OCI-LY7 (cell line): ENCODE data around the gene CCDC152. TPM values are rescaled to one million over a fixed set of nuclear protein-coding genes. Genes with fewer than 3 reads are reported as not detected.

ENCODE experiments used
- BruUV-seq: library from RNA; stranded (reverse); fragments of 400-500 nt; replicated peaks from 2 replicates; lab custom pipeline; 2021; lab: Mats Ljungman, UMichigan
- CTCF ChIA-PET: fragments of 300-600 bp; sonication (Branson Sonifier 250); formaldehyde crosslinking; loops from one replicate; lab custom pipeline; 2022; ENCODE audit warnings: antibody characterized with exemption; ENCODE audit not compliant: unreplicated experiment; lab: Charles Lee
- POLR2A ChIA-PET: fragments of 300-600 bp; sonication (Branson Sonifier 250); formaldehyde crosslinking; loops from one replicate; lab custom pipeline; 2022; ENCODE audit warnings: antibody characterized with exemption; lab: Charles Lee
- DNase-seq: peaks from one replicate; pipeline ENCODE4 v3.0.0-alpha.2; 2015; ENCODE audit warnings: low spot score
- H2AFZ ChIP-seq: fragments of 200-600 bp; sonication (generic), shearing (Covaris generic); 2 replicates; pipeline ENCODE4 v1.6.1; 2014; ENCODE audit warnings: mild to moderate bottlenecking, antibody characterized with exemption, low read length, moderate library complexity
- H3K27ac ChIP-seq: fragments of 200-600 bp; sonication (generic); 2 replicates; pipeline ENCODE4 v1.5.1; 2014; ENCODE audit warnings: mixed run types, low read depth, mild to moderate bottlenecking, moderate library complexity, low read length, inconsistent platforms; ENCODE audit not compliant: poor library complexity, severe bottlenecking
- H3K36me3 ChIP-seq: fragments of 200-600 bp; sonication (generic); 2 replicates; pipeline ENCODE4 v1.6.1; 2014; ENCODE audit warnings: mild to moderate bottlenecking, antibody characterized with exemption, low read length, moderate library complexity, mixed read lengths; ENCODE audit not compliant: insufficient read depth
- H3K4me1 ChIP-seq: fragments of 200-600 bp; sonication (generic); 2 replicates; pipeline ENCODE4 v1.5.1; 2014; ENCODE audit warnings: mild to moderate bottlenecking, low read length; ENCODE audit not compliant: insufficient read depth, poor library complexity, severe bottlenecking
- H3K4me2 ChIP-seq: fragments of 200-600 bp; sonication (generic); 2 replicates; pipeline ENCODE4 v1.6.1; 2014; ENCODE audit warnings: mild to moderate bottlenecking, low read length
- H3K4me3 ChIP-seq: fragments of 200-600 bp; sonication (generic); 2 replicates; pipeline ENCODE4 v1.5.1; 2014; ENCODE audit warnings: mild to moderate bottlenecking, low read depth, low read length; ENCODE audit not compliant: poor library complexity, severe bottlenecking
- H3K79me2 ChIP-seq: fragments of 200-600 bp; sonication (generic); 2 replicates; pipeline ENCODE4 v1.6.1; 2016; ENCODE audit warnings: low read depth, mild to moderate bottlenecking, low read length, moderate library complexity, mixed read lengths; ENCODE audit not compliant: insufficient read depth
- H3K9me2 ChIP-seq: fragments of 200-600 bp; sonication (generic); 2 replicates; pipeline ENCODE4 v1.6.1; 2016; ENCODE audit warnings: mild to moderate bottlenecking, low read length, mixed read lengths; ENCODE audit not compliant: insufficient read depth
- H3K9me3 ChIP-seq: fragments of 200-600 bp; sonication (generic); 2 replicates; pipeline ENCODE4 v1.6.1; 2014; ENCODE audit warnings: mild to moderate bottlenecking, mixed run types, low read length, mixed read lengths
- H4K20me1 ChIP-seq: fragments of 200-600 bp; sonication (generic); 2 replicates; pipeline ENCODE4 v1.6.1; 2014; ENCODE audit warnings: mild to moderate bottlenecking, antibody characterized with exemption, low read length, moderate library complexity, mixed read lengths; ENCODE audit not compliant: insufficient read depth
- CTCF ChIP-seq: fragments of 200-600 bp; sonication (generic); conservative IDR thresholded peaks from 2 replicates; pipeline ENCODE4 v1.5.1; 2014; ENCODE audit warnings: mild to moderate bottlenecking, antibody characterized with exemption, low read length, moderate library complexity, mixed read lengths
- EZH2phosphoT487 ChIP-seq: fragments of 200-600 bp; sonication (generic); IDR thresholded peaks from 2 replicates; pipeline ENCODE4 v1.6.1; 2018; ENCODE audit warnings: low read depth, borderline replicate concordance, mild to moderate bottlenecking, mixed run types, antibody characterized with exemption, low read length, moderate library complexity, mixed read lengths
- intact Hi-C: fragments of 100-400 bp; cut with micrococcal nuclease; formaldehyde crosslinking; loops from one replicate; pipeline ENCODE4 v1.10.0; 2022; ENCODE audit not compliant: unreplicated experiment
- total RNA-seq, 2 experiments: library from RNA; depleted of rRNA in 1 of 2; stranded (reverse); fragments of >200 nt in 1 of 2; shearing (Covaris generic) in 1 of 2; gene quantifications; 2 replicates each; pipeline ENCODE4 v1.2.3, GENCODE V29; 2014 to 2022

Gene CCDC152
- total RNA-seq, 2 experiments from 2014 or later: not detected

GRCh38 chr5:42718591-42718990 is 38.0 kb upstream of the CCDC152 start:
- H3K4me1 ChIP-seq: no peaks in the 10 kb centered on the region
- H3K27ac ChIP-seq: no peak overlapping the region
- H3K9me3 ChIP-seq: no peaks in the 10 kb centered on the region
- ChIA-PET CTCF (no interaction called here), POLR2A (interaction anchor here (1.5 kb wide), 1 partner anchor 9 kb away, joined by 4 read pairs; no protein-coding TSS in a partner anchor)
- TF ChIP-seq EZH2phosphoT487 (no peak), CTCF (no peak)
- H3K36me3 ChIP-seq: no peaks in the 10 kb centered on the region
- H3K9me2 ChIP-seq: no peaks in the 10 kb centered on the region
- H3K4me3 ChIP-seq: no peak overlapping the region
- DNase-seq: no peak
- H3K79me2 ChIP-seq: no peaks in the 10 kb centered on the region
- H3K4me2 ChIP-seq: no peak overlapping the region
- intact Hi-C loops: no loop called here
- no peak overlapping the region for H2AFZ ChIP-seq
- no TSS peak for BruUV-seq
- H4K20me1 ChIP-seq: no peaks in the 10 kb centered on the region

GRCh38 chr5:42719034-42719433 is 37.6 kb upstream of the CCDC152 start:
- POLR2A ChIA-PET: no interaction called here
- no peak for DNase-seq
- no peaks in the 10 kb centered on the region for H3K36me3 ChIP-seq
- no TSS peak for BruUV-seq
- H3K27ac ChIP-seq: no peak overlapping the region
- no peaks in the 10 kb centered on the region for H3K4me1 ChIP-seq
- intact Hi-C loops: no loop called here
- H3K4me2 ChIP-seq: no peak overlapping the region
- H4K20me1 ChIP-seq: no peaks in the 10 kb centered on the region
- H3K9me2 ChIP-seq: no peaks in the 10 kb centered on the region
- H2AFZ ChIP-seq: no peak overlapping the region
- TF ChIP-seq EZH2phosphoT487: no peak
- TF ChIP-seq CTCF: no peak
- CTCF ChIA-PET: no interaction called here
- H3K4me3 ChIP-seq: no peak overlapping the region
- H3K9me3 ChIP-seq: no peaks in the 10 kb centered on the region
- no peaks in the 10 kb centered on the region for H3K79me2 ChIP-seq

- no peak overlapping the region for H3K4me2 ChIP-seq
- CTCF ChIA-PET: no interaction called here
- DNase-seq: no peak
- no TSS peak for BruUV-seq
- H4K20me1 ChIP-seq: no peaks in the 10 kb centered on the region
- no peak for TF ChIP-seq EZH2phosphoT487
- no peak for TF ChIP-seq CTCF
- H3K4me3 ChIP-seq: no peak overlapping the region
- no peaks in the 10 kb centered on the region for H3K4me1 ChIP-seq
- no peak overlapping the region for H2AFZ ChIP-seq
- no peaks in the 10 kb centered on the region for H3K9me2 ChIP-seq
- POLR2A ChIA-PET: no interaction called here
- no peaks in the 10 kb centered on the region for H3K9me3 ChIP-seq
- intact Hi-C loops: no loop called here
- no peaks in the 10 kb centered on the region for H3K79me2 ChIP-seq
- no peaks in the 10 kb centered on the region for H3K36me3 ChIP-seq
- H3K27ac ChIP-seq: no peak overlapping the region
Observed at GRCh38 chr5:42720251-42720650, 36.4 kb upstream of the CCDC152 start.
